NCI-H446 treated with DMSO at 0.1 percent for 48 hours (cell line): ENCODE measurements around the gene RAET1E.
"Not testable (repeated sequence)": the region's sequence is repeated elsewhere in the genome, so short reads cannot be mapped to it uniquely, and the experiment has no call there.

Experiments used
- DNase-seq: peaks from one replicate; lab custom pipeline; 2025; lab: John Stamatoyannopoulos, UW

The RAET1E gene

GRCh38 chr6:149909701-149910470 lies 12.0 kb upstream of the RAET1E start:
- DNase-seq = no peak

- DNase-seq = not testable (repeated sequence)
These were observed 10.6 kb upstream of the RAET1E start for GRCh38 chr6:149908480-149908879.

GRCh38 chr6:149907317-149907716 lies 9.4 kb upstream of the RAET1E start:
- no peak for DNase-seq

GRCh38 chr6:149906405-149906804 lies 8.5 kb upstream of the RAET1E start:
- DNase-seq = no peak

GRCh38 chr6:149905911-149906371 lies 8.0 kb upstream of the RAET1E start:
- no peak for DNase-seq

GRCh38 chr6:149905371-149905910 lies 7.5 kb upstream of the RAET1E start:
- no peak for DNase-seq

- DNase-seq = no peak
These were observed 6.9 kb upstream of the RAET1E start for GRCh38 chr6:149904661-149905370.

- DNase-seq = no peak
These were observed 6.2 kb upstream of the RAET1E start for GRCh38 chr6:149903938-149904611.

- no peak for DNase-seq
These were observed 3.7 kb upstream of the RAET1E start for GRCh38 chr6:149901444-149902140.

- no peak for DNase-seq
These were observed 2.9 kb upstream of the RAET1E start for GRCh38 chr6:149900620-149901443.

GRCh38 chr6:149899926-149900619 lies 2.2 kb upstream of the RAET1E start:
- DNase-seq = no peak

GRCh38 chr6:149899486-149899885 lies 1.6 kb upstream of the RAET1E start:
- no peak for DNase-seq

- no peak for DNase-seq
These were observed 1.1 kb upstream of the RAET1E start for GRCh38 chr6:149898966-149899365.

GRCh38 chr6:149897015-149897697 lies 757 bp downstream of the RAET1E start:
- DNase-seq = peak; percentile 61

GRCh38 chr6:149896491-149896890 lies 1.4 kb downstream of the RAET1E start:
- DNase-seq = no peak

GRCh38 chr6:149895833-149896271 lies 2.1 kb downstream of the RAET1E start:
- DNase-seq = no peak

- DNase-seq = no peak
These were observed 2.8 kb downstream of the RAET1E start for GRCh38 chr6:149895048-149895590.

- DNase-seq = not testable (repeated sequence)
These were observed 6.0 kb downstream of the RAET1E start for GRCh38 chr6:149891864-149892263.

GRCh38 chr6:149891259-149891658 lies 6.7 kb downstream of the RAET1E start:
- no peak for DNase-seq
